ENCODE data around the gene DLD. TPM values are rescaled to one million over a fixed set of nuclear protein-coding genes. Genes with fewer than 3 reads are reported as not detected.

DLD gene
- total RNA-seq, 1 experiment from 2014 or later: 58.0 TPM

GRCh38 chr7:107858280-107858679 lies 32.7 kb upstream of the DLD start:
- no TSS peak for BruUV-seq (replicated peaks)
- Mint-ChIP-seq H3K27ac (ENCODE audit: unreplicated experiment) (no peak overlapping the region), H3K36me3 (ENCODE audit: insufficient read depth, unreplicated experiment) (no peaks in the 10 kb centered on the region), H3K4me3 (ENCODE audit: low read depth, unreplicated experiment) (no peak overlapping the region), H3K27me3 (ENCODE audit: unreplicated experiment) (peaks cover 19% of the 10 kb centered on the region), H3K9me3 (ENCODE audit: low read depth, unreplicated experiment) (no peaks in the 10 kb centered on the region), H3K4me1 (ENCODE audit: low read depth, unreplicated experiment) (no peaks in the 10 kb centered on the region)
- TF ChIP-seq CTCF (IDR thresholded peaks at IDR 0.05; ENCODE audit: unreplicated experiment): no peak
- intact Hi-C loops (cut with micrococcal nuclease; ENCODE audit: unreplicated experiment): no loop called here
- DNase-seq: no peak
- CTCF ChIA-PET: no interaction called here

GRCh38 chr7:107860279-107860961 lies 30.6 kb upstream of the DLD start:
- intact Hi-C loops (cut with micrococcal nuclease; ENCODE audit: unreplicated experiment): no loop called here
- Mint-ChIP-seq H3K36me3 (ENCODE audit: insufficient read depth, unreplicated experiment) (no peaks in the 10 kb centered on the region), H3K27ac (ENCODE audit: unreplicated experiment) (no peak overlapping the region), H3K4me1 (ENCODE audit: low read depth, unreplicated experiment) (no peaks in the 10 kb centered on the region), H3K27me3 (ENCODE audit: unreplicated experiment) (peaks cover 17% of the 10 kb centered on the region), H3K4me3 (ENCODE audit: low read depth, unreplicated experiment) (no peak overlapping the region), H3K9me3 (ENCODE audit: low read depth, unreplicated experiment) (no peaks in the 10 kb centered on the region)
- no peak for DNase-seq
- no peak for TF ChIP-seq CTCF (IDR thresholded peaks at IDR 0.05; ENCODE audit: unreplicated experiment)
- BruUV-seq (replicated peaks): no TSS peak
- CTCF ChIA-PET: no interaction called here

- H3K9me3 Mint-ChIP-seq (ENCODE audit: low read depth, unreplicated experiment): no peaks in the 10 kb centered on the region
- no peak for TF ChIP-seq CTCF (IDR thresholded peaks at IDR 0.05; ENCODE audit: unreplicated experiment)
- intact Hi-C loops (cut with micrococcal nuclease; ENCODE audit: unreplicated experiment): no loop called here
- H3K27me3 Mint-ChIP-seq (ENCODE audit: unreplicated experiment): peaks cover 15% of the 10 kb centered on the region
- CTCF ChIA-PET: no interaction called here
- H3K4me3 Mint-ChIP-seq (ENCODE audit: low read depth, unreplicated experiment): no peak overlapping the region
- H3K4me1 Mint-ChIP-seq (ENCODE audit: low read depth, unreplicated experiment): no peaks in the 10 kb centered on the region
- BruUV-seq (replicated peaks): no TSS peak
- no peak for DNase-seq
- no peaks in the 10 kb centered on the region for H3K36me3 Mint-ChIP-seq (ENCODE audit: insufficient read depth, unreplicated experiment)
- H3K27ac Mint-ChIP-seq (ENCODE audit: unreplicated experiment): no peak overlapping the region
Measured at GRCh38 chr7:107860981-107861652, 29.9 kb upstream of the DLD start.

- H3K36me3 Mint-ChIP-seq (ENCODE audit: insufficient read depth, unreplicated experiment): no peaks in the 10 kb centered on the region
- intact Hi-C loops (cut with micrococcal nuclease; ENCODE audit: unreplicated experiment): no loop called here
- no peak overlapping the region for H3K27ac Mint-ChIP-seq (ENCODE audit: unreplicated experiment)
- H3K4me3 Mint-ChIP-seq (ENCODE audit: low read depth, unreplicated experiment): no peak overlapping the region
- H3K27me3 Mint-ChIP-seq (ENCODE audit: unreplicated experiment): peaks cover 25% of the 10 kb centered on the region
- no peak for TF ChIP-seq CTCF (IDR thresholded peaks at IDR 0.05; ENCODE audit: unreplicated experiment)
- DNase-seq: no peak
- CTCF ChIA-PET: no interaction called here
- H3K9me3 Mint-ChIP-seq (ENCODE audit: low read depth, unreplicated experiment): no peaks in the 10 kb centered on the region
- no TSS peak for BruUV-seq (replicated peaks)
- H3K4me1 Mint-ChIP-seq (ENCODE audit: low read depth, unreplicated experiment): no peaks in the 10 kb centered on the region
Measured at GRCh38 chr7:107865956-107866775, 24.8 kb upstream of the DLD start.
